NCI-H1105 treated with DMSO at 0.1 percent for 48 hours (cell line): ENCODE data around the gene LMBR1L.

ENCODE experiments used
- DNase-seq: peaks from one replicate; lab custom pipeline; 2025; lab: John Stamatoyannopoulos, UW

The LMBR1L gene

GRCh38 chr12:49121047-49121696 lies 10.5 kb upstream of the LMBR1L start:
- no peak for DNase-seq

- DNase-seq = no peak
Measured at GRCh38 chr12:49111206-49111605, 559 bp upstream of the LMBR1L start.

- no peak for DNase-seq
Measured at GRCh38 chr12:49109641-49110463, 795 bp downstream of the LMBR1L start.

DNA sequence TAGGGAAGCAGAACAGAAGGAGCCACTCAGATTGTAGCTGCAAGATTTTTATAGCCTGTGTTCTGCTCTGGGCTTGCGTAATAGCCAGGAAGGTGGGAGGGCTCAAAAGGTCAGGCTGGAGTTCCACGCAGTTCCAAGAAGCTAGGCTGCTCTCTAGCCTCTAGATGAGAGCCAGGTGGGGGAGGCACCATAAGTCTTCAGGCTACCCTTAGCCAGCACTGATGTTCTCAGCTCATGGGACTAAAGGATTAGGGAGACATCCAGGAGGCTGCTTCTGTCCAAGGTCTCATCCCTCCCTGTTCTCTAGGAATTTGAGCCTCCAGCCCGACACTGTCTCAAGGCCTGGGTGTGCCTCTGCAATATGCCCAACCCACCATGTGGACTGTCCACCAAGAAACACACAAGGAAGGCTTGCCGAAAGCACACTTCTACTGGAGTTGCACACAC lies 1.7 kb downstream of the LMBR1L start:
- no peak for DNase-seq

DNA sequence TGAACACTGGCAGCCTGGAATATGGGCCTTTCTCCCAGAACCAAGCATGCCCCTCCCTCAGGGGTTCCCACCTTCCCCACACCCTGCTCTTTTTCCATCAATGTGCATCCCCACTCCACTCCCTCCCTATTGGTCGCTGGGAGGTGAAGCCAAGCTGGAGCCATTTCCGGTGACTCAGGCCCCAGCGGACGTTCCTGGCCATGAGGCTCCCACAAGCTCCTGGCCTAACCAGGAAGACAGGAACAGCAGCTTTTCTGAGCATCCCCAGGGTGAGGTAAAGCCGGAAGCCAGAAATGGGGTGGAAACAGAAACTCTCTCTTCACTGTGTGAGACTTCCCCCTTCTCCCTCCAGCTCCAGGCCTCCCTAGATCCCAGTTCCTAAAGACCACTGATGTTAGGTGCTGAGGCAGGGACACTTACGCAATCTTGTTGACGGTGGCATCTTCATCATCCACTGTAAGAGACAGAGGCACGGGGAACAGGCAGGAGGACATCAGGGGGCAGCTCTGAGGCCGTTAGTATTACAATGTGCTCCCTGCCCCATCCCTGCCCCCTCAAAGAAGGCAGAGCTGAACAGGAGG lies 5.1 kb downstream of the LMBR1L start:
- DNase-seq = no peak

DNA sequence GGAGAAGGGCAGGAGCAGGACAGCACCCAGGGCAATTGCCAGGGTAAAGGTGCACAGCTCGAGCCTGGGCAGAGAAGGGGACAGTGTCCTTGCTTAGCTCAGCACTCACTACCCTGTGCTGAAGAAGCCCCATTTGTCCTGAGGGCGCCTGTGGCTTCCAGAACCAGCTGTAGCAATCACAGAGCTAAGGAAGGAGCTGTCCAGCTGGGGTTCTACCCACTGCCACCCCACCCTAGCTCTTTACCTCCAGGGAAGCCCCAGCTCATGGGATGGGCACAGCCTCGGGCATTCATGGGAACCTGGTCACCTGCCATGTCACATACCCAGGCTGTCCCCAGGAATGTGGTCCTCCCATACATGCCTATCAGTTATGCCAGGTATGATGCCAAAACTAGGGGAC lies 5.8 kb downstream of the LMBR1L start:
- DNase-seq = no peak

GRCh38 chr12:49100380-49100779 lies 10.3 kb downstream of the LMBR1L start:
- DNase-seq = no peak

DNA sequence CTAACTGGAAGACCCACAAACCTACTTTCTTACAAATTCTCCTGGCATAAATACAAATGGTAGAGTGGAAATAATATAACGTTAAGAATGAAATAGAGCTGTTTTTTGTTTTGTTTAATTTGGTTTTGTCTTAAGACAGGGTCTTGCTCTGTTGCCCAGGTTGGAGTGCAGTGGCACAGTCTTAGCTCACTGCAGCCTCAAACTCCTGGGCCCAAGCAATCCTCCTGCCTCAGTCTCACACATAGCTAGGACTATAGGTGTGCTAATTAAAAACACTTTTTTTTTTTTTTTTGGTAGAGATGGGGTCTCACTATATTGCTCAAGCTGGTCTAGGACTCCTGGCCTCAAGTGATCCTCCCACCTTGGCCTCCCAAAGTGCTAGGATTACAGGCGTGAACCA lies 11.9 kb downstream of the LMBR1L start:
- DNase-seq = no peak

DNA sequence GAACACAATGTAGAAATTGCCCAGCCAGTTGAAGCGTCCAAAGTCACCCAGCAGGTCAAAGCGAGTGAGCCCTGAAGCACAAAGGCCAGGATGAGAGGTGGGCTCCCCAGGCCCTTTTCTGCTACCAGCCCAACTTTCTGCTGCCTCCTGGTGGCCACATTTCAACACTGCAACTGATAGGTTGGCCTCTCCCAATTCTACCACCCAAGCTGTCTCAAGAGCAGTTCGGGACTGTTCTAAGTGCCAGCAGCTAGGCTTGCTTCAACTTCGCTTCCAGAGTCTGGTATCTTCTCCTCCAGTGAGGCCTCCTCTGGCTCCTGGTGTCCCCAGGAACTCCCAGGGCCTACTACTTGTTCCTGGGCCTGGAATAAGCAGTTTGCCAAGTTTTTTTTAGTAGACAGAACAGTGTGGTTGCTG lies 12.6 kb downstream of the LMBR1L start:
- no peak for DNase-seq

- DNase-seq = no peak
Measured at GRCh38 chr12:49097381-49097780, 13.3 kb downstream of the LMBR1L start.

- peak; percentile 34 for DNase-seq
Measured at GRCh38 chr12:49094975-49095365, 15.7 kb downstream of the LMBR1L start.

DNA sequence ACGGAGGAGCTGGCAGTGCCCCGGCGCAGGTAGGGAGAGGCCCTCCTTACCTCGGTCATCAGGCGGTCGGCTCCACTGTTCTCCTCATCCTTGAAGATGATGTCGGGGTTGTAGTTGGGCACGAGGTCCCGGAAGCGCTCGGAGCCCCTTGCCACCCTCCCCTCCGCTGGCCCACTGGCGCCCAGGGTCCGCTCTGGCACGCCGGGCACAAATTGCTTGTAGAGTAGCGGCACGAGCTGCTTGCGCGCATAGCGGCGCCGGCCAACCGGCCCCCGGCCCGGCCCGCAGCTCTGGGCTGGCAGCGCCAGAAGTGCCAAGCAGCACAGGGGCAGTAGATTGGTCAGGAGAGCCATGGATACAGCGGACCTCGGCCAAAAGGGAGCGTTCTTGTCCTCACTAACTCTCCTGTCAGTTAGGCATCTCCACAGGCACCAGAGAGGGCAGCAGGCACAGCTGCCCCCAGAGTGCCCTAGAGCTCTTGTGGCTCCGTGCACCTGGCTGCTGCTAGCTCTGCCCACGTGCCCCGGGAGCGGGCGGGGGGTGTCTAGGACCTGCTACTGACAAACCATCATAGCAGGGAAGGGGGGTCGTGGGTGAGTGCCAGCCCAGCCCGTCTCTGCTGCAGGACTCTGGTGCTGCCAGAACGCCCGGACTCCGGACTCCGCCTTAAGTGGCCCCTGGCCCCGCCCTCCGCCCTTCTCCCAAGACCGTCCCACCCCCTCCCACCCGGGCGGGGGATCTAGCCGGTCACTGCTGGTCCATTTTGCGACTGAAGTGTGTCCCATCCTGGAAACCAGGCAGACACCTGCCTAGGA lies 16.3 kb downstream of the LMBR1L start, which contains the start of gene DHH:
DHH (minus strand) TSS at position 642 of the 815 bp plus-strand sequence; CDS start at position 353, 289 bp downstream.
- peak; percentile 48 for DNase-seq

DNA sequence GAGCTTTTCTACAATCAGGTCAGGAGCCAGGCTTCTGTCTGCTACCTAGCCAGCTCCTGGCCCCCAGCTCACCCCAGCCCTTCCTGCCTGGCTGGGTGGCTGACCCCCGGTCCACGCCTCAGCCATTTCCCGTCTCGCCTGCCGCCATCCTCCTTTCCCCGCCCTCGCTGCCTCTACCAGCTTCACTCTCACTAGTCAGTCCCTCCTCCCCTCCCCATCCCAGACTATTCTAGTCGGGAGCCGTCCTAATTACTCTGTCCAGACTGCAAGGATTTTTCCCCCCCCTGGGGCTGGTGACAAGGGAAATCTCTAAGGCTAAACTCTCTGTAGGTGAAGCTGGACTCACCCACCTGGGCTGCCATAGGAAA lies 16.9 kb downstream of the LMBR1L start:
- no peak for DNase-seq

DNA sequence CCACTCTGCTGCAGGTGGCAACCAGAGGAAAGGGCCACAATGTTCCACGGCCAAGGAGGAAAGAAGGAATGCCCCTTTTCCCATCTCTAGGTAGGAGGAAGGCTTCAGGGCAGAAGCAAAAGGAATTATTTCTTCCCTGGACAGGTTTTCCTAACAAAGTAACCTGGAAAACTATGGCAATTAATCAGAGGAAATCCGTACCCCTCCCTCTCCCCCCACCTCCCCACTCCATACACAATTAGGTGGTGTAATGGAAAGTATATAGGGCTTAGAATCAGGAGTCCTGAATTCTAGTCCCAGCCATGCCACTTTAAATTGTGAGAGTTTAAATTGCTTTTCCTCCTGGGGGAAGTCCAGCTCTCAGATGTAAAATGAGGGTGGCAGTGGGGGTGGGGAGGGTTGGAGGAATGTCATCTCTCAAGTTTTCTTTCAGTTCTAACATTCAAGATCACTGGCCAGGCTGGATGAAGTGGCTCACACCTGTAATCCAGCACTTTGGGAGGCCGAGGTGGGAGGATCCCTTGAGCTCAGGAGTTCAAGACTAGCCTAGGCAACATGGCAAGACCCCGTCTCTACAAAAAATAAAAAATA lies 17.7 kb downstream of the LMBR1L start:
- no peak for DNase-seq

- DNase-seq = no peak
Measured at GRCh38 chr12:49092086-49092815, 18.4 kb downstream of the LMBR1L start.

DNA sequence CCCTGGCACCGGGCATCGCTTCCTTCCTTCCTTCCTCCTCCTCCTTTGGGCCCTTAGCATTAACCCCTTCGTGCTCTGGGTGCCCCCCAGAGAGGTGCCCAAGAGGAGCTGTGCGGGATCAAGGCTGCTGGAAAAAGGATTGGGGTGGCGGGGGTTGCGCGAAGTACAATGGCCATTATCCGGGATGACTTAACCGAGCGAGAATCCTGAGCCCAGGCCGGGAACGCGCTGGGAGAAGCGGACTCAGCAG lies 18.9 kb downstream of the LMBR1L start:
- no peak for DNase-seq

- no peak for DNase-seq
Measured at GRCh38 chr12:49091056-49091835, 19.4 kb downstream of the LMBR1L start.

DNA sequence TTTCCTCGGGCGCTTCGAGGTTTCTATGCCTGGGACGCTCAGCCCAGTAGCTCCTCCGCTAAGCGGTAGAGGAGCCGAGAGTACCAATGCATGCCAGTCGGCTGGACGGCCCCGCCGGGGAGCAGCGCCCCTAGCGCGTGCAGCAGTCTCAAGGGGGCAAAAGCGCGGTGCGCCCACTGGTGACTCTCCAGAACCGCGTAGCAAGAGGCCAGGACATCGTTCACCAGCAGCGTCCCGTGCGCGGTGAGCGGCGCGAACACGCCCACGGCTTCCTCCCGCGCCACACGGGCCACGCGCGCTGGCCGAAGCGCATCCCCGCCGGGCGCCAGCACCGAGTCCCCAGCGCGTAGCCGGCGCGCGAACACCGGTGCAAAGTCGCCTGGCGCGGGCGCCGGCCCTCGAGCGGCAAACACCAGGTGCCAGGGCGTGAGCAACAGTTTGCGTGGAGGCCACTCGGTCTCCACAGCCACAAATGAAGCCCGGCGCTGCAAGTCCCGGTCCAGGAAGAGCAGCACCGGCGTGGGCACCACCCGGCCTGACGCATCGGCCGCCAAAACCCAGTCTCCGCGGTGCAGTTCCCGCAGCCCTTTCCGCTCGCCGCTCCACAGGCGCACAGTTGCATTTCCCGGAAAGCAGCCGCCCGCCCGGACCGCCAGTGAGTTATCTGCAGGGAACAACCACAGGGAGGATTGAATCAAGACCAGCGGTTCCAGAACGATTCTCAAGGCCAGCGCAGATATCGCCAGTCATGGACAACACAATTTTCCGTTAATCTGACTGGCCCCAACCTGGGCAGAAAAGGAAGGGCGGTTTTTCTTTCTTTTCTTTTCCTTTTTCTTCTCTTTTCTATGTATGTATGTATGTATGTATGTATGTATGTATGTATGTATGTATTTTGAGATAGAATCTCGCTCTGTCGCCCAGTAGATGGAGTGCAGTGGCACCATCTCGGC lies 20.6 kb downstream of the LMBR1L start:
- DNase-seq = no peak

GRCh38 chr12:49088932-49089330 lies 21.7 kb downstream of the LMBR1L start:
- DNase-seq = no peak
